Keratinocyte (primary cell): Measurements from ENCODE around the gene MCM9.

ENCODE experiments used
- CTCF ChIP-seq, 3 experiments: IDR thresholded peaks in 1 of 3; conservative IDR thresholded peaks in 1 of 3; optimal IDR thresholded peaks in 1 of 3; 2 replicates in 2 of 3; 3 replicates in 1 of 3; pipeline versions ENCODE3 to v1.5.1; 2011; ENCODE audit warnings: low read length in 3 of 3, mild to moderate bottlenecking in 3 of 3, moderate library complexity in 2 of 3, control low read depth in 1 of 3, inconsistent platforms in 1 of 3; ENCODE audit not compliant: insufficient read depth in 2 of 3; ENCODE audit errors: extremely low read depth in 1 of 3
- EZH2 ChIP-seq: IDR thresholded peaks from one replicate; pipeline ENCODE4 v1.6.1; 2012; ENCODE audit warnings: inconsistent platforms, mild to moderate bottlenecking, low read length, moderate library complexity

GRCh38 chr6:118965843-118966370, 30.9 kb upstream of the MCM9 start:
- no peak for TF ChIP-seq EZH2
- no peak for TF ChIP-seq CTCF (optimal IDR thresholded peaks at IDR 0.05 in 1 of 3, IDR thresholded peaks at IDR 0.05 in 1 of 3, conservative IDR thresholded peaks at IDR 0.05 in 1 of 3; ENCODE audit: extremely low read depth in 1 of 3, insufficient read depth in 2 of 3, low read length in 3 of 3)
